MM.1S (cell line): Measurements from ENCODE around the gene FOXP1.

ENCODE experiments used
- DNase-seq: peaks from one replicate; pipeline ENCODE4 v3.0.0-alpha.2; 2015
- H2AFZ ChIP-seq: fragments of 300-600 bp; sonication (generic); 2 replicates; pipeline ENCODE4 v1.6.0; 2016; ENCODE audit warnings: antibody characterized with exemption, low read length
- H3F3A ChIP-seq: fragments of 300-600 bp; sonication (generic); 2 replicates; pipeline ENCODE4 v1.6.1; 2016; ENCODE audit warnings: mild to moderate bottlenecking, antibody characterized with exemption, low read length, moderate library complexity, mixed read lengths; ENCODE audit not compliant: insufficient read depth
- H3K27ac ChIP-seq: fragments of 300-600 bp; sonication (generic); 2 replicates; pipeline ENCODE4 v1.5.1; 2016; ENCODE audit warnings: mild to moderate bottlenecking, low read length
- H3K27me3 ChIP-seq: fragments of 300-600 bp; sonication (generic); replicated peaks from 2 replicates; pipeline ENCODE4 v1.6.0; 2016; ENCODE audit warnings: low read length; ENCODE audit not compliant: insufficient read depth
- H3K36me3 ChIP-seq: fragments of 300-600 bp; sonication (generic); replicated peaks from 2 replicates; pipeline ENCODE4 v1.6.1; 2016; ENCODE audit warnings: mild to moderate bottlenecking, low read length, mixed read lengths; ENCODE audit not compliant: insufficient read depth
- H3K4me1 ChIP-seq: fragments of 300-600 bp; sonication (generic); 2 replicates; pipeline ENCODE4 v1.6.1; 2016; ENCODE audit warnings: low read length, mixed read lengths
- H3K4me2 ChIP-seq: fragments of 300-600 bp; sonication (generic); 2 replicates; pipeline ENCODE4 v1.6.0; 2016; ENCODE audit warnings: low read depth, low read length
- H3K4me3 ChIP-seq: fragments of 300-600 bp; sonication (generic); 2 replicates; pipeline ENCODE4 v1.5.1; 2016; ENCODE audit warnings: low read length, mixed read lengths
- H3K79me2 ChIP-seq: fragments of 300-600 bp; sonication (generic); 2 replicates; pipeline ENCODE4 v1.6.1; 2016; ENCODE audit warnings: mixed run types, low read length, mixed read lengths
- H3K9ac ChIP-seq: fragments of 300-600 bp; sonication (generic); 2 replicates; pipeline ENCODE4 v1.6.1; 2016; ENCODE audit warnings: low read length, mixed read lengths
- H3K9me2 ChIP-seq: fragments of 300-600 bp; sonication (generic); replicated peaks from 2 replicates; pipeline ENCODE4 v1.6.1; 2016; ENCODE audit warnings: mild to moderate bottlenecking, low read length, mixed read lengths; ENCODE audit not compliant: insufficient read depth
- H3K9me3 ChIP-seq: fragments of 300-600 bp; sonication (generic); replicated peaks from 2 replicates; pipeline ENCODE4 v1.6.1; 2016; ENCODE audit warnings: mild to moderate bottlenecking, low read length, mixed read lengths; ENCODE audit not compliant: insufficient read depth
- H4K20me1 ChIP-seq: fragments of 300-600 bp; sonication (generic); 2 replicates; pipeline ENCODE4 v1.6.1; 2016; ENCODE audit warnings: mild to moderate bottlenecking, low read length, moderate library complexity, mixed read lengths; ENCODE audit not compliant: insufficient read depth
- CTCF ChIP-seq: fragments of 300-600 bp; sonication (generic); IDR thresholded peaks from 2 replicates; pipeline ENCODE4 v1.5.1; 2016; ENCODE audit warnings: antibody characterized with exemption, low read length, mixed read lengths
- EZH2 ChIP-seq: fragments of 300-600 bp; sonication (generic); optimal IDR thresholded peaks from 2 replicates; pipeline ENCODE3; 2017; ENCODE audit warnings: low read depth, mild to moderate bottlenecking, antibody characterized with exemption, low read length, mixed read lengths
- EZH2phosphoT487 ChIP-seq: fragments of 300-600 bp; sonication (generic); IDR thresholded peaks from 2 replicates; pipeline ENCODE4 v1.6.1; 2018; ENCODE audit warnings: antibody characterized with exemption, low read length

The FOXP1 gene

GRCh38 chr3:71413572-71413971 is 170.0 kb downstream of the FOXP1 start:
- no peak for DNase-seq
- Histone ChIP-seq H4K20me1 (no peaks in the 10 kb centered on the region), H3K27ac (no peak overlapping the region), H3K4me2 (no peak overlapping the region), H3F3A (no peaks in the 10 kb centered on the region), H3K9me3 (no peaks in the 10 kb centered on the region), H3K36me3 (no peaks in the 10 kb centered on the region), H3K9me2 (no peaks in the 10 kb centered on the region), H3K27me3 (no peaks in the 10 kb centered on the region), H3K79me2 (no peaks in the 10 kb centered on the region), H3K4me3 (no peak overlapping the region), H3K4me1 (peaks cover 10% of the 10 kb centered on the region), H2AFZ (no peak overlapping the region), H3K9ac (no peak overlapping the region)
- TF ChIP-seq EZH2phosphoT487 (no peak), EZH2 (no peak), CTCF (no peak)

- no peaks in the 10 kb centered on the region for H3K36me3 ChIP-seq
- no peaks in the 10 kb centered on the region for H4K20me1 ChIP-seq
- no peak for DNase-seq
- H3K4me1 ChIP-seq = no peaks in the 10 kb centered on the region
- H3K9me2 ChIP-seq = no peaks in the 10 kb centered on the region
- H3F3A ChIP-seq = no peaks in the 10 kb centered on the region
- H3K9ac ChIP-seq = no peak overlapping the region
- no peak overlapping the region for H3K27ac ChIP-seq
- H3K9me3 ChIP-seq = no peaks in the 10 kb centered on the region
- no peak overlapping the region for H2AFZ ChIP-seq
- H3K79me2 ChIP-seq = no peaks in the 10 kb centered on the region
- TF ChIP-seq CTCF (no peak), EZH2 (no peak), EZH2phosphoT487 (no peak)
- H3K27me3 ChIP-seq = no peaks in the 10 kb centered on the region
- H3K4me3 ChIP-seq = no peak overlapping the region
- H3K4me2 ChIP-seq = no peak overlapping the region
Observed at GRCh38 chr3:71409352-71409751, 174.2 kb downstream of the FOXP1 start.

GRCh38 chr3:71408903-71409302 is 174.6 kb downstream of the FOXP1 start:
- H3K27me3 ChIP-seq = no peaks in the 10 kb centered on the region
- H3K9me3 ChIP-seq = no peaks in the 10 kb centered on the region

More at GRCh38 chr3:71408903-71409302, 174.6 kb downstream of the FOXP1 start:
- Histone ChIP-seq H3K9me2 (no peaks in the 10 kb centered on the region), H3K4me1 (no peaks in the 10 kb centered on the region), H3F3A (no peaks in the 10 kb centered on the region), H4K20me1 (no peaks in the 10 kb centered on the region), H2AFZ (no peak overlapping the region), H3K27ac (no peak overlapping the region), H3K36me3 (no peaks in the 10 kb centered on the region), H3K79me2 (no peaks in the 10 kb centered on the region), H3K4me2 (no peak overlapping the region), H3K4me3 (no peak overlapping the region), H3K9ac (no peak overlapping the region)
- no peak for DNase-seq
- TF ChIP-seq CTCF (no peak), EZH2phosphoT487 (no peak), EZH2 (no peak)
